Measurements from ENCODE around the gene STXBP5. TPM values are rescaled to one million over a fixed set of nuclear protein-coding genes. Genes with fewer than 3 reads are reported as not detected.
"Not testable (repeated sequence)": the region's sequence is repeated elsewhere in the genome, so short reads cannot be mapped to it uniquely, and the experiment has no call there.

The STXBP5 gene
- total RNA-seq, 4 donors from 2014 or later: 19.7 to 37.2 (median 22.6) TPM

DNA sequence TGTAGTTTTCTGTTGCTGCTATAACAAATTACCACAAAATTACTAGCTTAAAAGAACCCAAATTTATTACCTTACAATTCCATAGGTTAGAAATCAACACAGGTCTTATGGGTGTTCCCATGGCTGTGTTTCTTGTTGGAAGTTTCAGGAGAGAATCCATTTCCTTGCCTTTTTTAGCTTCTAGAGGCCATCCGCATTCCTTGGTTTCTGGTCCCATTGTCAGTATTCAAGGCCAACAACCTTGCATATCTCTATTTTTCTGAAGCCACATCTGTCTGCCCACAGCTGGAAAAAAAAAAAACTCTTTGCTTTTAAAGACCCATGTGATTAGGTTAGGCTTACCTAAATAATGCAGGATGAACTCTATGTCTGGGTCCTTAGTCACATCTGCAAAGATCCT is 174.6 kb downstream of the STXBP5 start:
- TF ChIP-seq CTCF (IDR thresholded peaks at IDR 0.05): no peak
- ATAC-seq (ENCODE audit: low FRiP score) (no peak), DNase-seq (ENCODE audit: low spot score) (no peak)

DNA sequence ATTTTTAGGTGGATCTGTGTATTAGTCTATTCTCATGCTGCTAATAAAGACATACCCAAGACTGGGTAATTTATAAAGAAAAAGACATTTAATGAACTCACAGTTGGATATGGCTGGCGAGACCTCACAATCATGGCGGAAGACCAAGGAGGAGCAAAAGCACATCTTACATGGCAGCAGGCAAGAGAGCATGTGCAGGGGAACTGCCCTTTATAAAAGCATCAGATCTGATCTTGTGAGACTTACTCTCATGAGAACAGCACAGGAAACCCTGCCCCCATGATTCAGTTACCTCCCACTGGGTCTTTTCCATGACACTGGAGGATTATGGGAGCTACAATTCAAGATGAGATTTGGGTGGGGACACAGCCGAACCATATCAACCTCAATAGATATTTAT is 176.6 kb downstream of the STXBP5 start:
- DNase-seq (ENCODE audit: low spot score); ATAC-seq (ENCODE audit: low FRiP score): not testable (repeated sequence)

DNA sequence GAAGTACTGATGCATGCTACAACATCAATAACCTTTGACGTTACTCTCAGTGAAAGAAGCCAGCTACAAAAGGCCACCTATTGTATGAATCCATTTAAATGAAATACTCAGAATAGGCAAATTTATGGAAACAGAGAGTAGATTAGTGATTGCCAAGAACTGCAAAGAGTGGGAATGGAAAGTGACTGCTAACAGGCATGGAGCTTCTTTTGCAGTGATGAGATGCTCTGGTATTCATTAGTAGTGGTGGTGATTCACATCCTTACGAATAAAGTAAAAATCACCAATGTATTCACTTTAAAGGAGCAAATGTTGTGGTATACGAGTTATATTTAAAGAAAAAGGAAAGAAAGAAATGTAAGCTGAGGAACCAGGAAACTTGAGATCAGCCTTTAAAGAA is 177.5 kb downstream of the STXBP5 start:
- ATAC-seq (ENCODE audit: low FRiP score): no peak
- no peak for DNase-seq (ENCODE audit: low spot score)
- TF ChIP-seq CTCF (IDR thresholded peaks at IDR 0.05): no peak

DNA sequence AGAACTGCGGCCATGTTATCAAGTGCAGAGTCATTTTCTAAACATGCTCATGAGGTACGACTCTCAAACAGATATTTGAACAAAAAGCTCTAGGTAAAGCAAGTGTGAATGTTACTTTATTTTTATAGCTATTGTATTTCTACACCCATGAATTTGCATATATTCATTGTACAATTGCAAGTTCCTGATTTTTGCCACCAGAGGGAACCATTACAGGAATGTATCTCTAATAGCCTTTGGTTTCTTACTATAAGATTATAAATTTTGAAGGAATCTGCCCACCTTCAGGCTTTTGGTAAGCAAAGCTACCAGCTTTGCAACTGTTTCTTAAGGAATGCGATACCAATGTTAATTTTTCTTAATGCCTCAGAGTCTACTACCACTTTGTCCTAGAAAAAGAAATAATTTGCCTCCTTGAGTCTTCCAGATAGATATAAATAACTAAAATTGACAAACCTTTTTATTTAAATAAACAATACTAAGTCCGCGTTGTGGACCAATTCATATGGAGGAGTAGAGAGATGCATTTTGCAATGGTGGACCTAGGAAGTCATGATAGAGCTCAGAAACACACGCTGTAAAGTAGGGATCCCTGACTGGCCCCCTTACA is 178.8 kb downstream of the STXBP5 start:
- no peak for ATAC-seq (ENCODE audit: low FRiP score)
- TF ChIP-seq CTCF (IDR thresholded peaks at IDR 0.05): no peak
- no peak for DNase-seq (ENCODE audit: low spot score)

GRCh38 chr6:147384029-147384428 is 179.8 kb downstream of the STXBP5 start:
- ATAC-seq (ENCODE audit: low FRiP score) (no peak), DNase-seq (ENCODE audit: low spot score) (no peak)
- TF ChIP-seq CTCF (IDR thresholded peaks at IDR 0.05): no peak

- ATAC-seq (ENCODE audit: low FRiP score): no peak
Measured at GRCh38 chr6:147384737-147385710, 180.8 kb downstream of the STXBP5 start.

More at GRCh38 chr6:147384737-147385710, 180.8 kb downstream of the STXBP5 start:
- DNase-seq (ENCODE audit: low spot score): no peak
- TF ChIP-seq CTCF (IDR thresholded peaks at IDR 0.05): no peak

Measured in omental fat pad (tissue), 4 donors.